IMR-90 (cell line): ENCODE results near the gene GRIK1. TPM values are rescaled to one million over a fixed set of nuclear protein-coding genes. Genes with fewer than 3 reads are reported as not detected.

Source experiments
- ATAC-seq: fragments of 200-7000 bp; cut with Tn5 transposase; 2 replicates; pipeline ENCODE4 v1.9.1; 2020; ENCODE audit warnings: low read depth, mild to moderate bottlenecking, moderate library complexity
- BruUV-seq: library from RNA; stranded (reverse); fragments of 400-500 nt; replicated peaks from 2 replicates; lab custom pipeline; 2021; lab: Mats Ljungman, UMichigan
- CTCF ChIA-PET: fragments of 300-600 bp; formaldehyde crosslinking; extraction: SDS; loops from one replicate; lab custom pipeline; 2021; ENCODE audit warnings: antibody characterized with exemption; lab: Yijun Ruan, JAX
- POLR2A ChIA-PET: fragments of 300-600 bp; sonication (Branson Sonifier 250); formaldehyde crosslinking; loops from one replicate; lab custom pipeline; 2022; ENCODE audit warnings: antibody characterized with exemption; ENCODE audit not compliant: unreplicated experiment; lab: Charles Lee
- DNase-seq: peaks from one replicate; pipeline ENCODE4 v3.0.0; 2013
- H2AFZ ChIP-seq: replicated peaks from 2 replicates; pipeline ENCODE3; 2013; ENCODE audit warnings: low read length, mild to moderate bottlenecking; ENCODE audit not compliant: poor library complexity
- H2AK5ac ChIP-seq: 2 replicates; pipeline ENCODE4 v1.6.1; 2013; ENCODE audit warnings: low read depth, low read length, inconsistent platforms
- H2AK9ac ChIP-seq: replicated peaks from 2 replicates; pipeline ENCODE3; 2013; ENCODE audit warnings: mild to moderate bottlenecking, low read depth, low read length, moderate library complexity; ENCODE audit not compliant: poor library complexity
- H2BK120ac ChIP-seq: 2 replicates; pipeline ENCODE4 v1.6.1; 2013; ENCODE audit warnings: low read depth, low read length, inconsistent platforms
- H2BK15ac ChIP-seq: 3 replicates; pipeline ENCODE4 v1.6.1; 2013; ENCODE audit warnings: low read depth, low read length, inconsistent platforms
- H2BK20ac ChIP-seq: 2 replicates; pipeline ENCODE4 v1.6.1; 2013; ENCODE audit warnings: low read depth, mild to moderate bottlenecking, inconsistent platforms, low read length, moderate library complexity
- H2BK5ac ChIP-seq: 2 replicates; pipeline ENCODE4 v1.6.1; 2013; ENCODE audit warnings: mild to moderate bottlenecking, low read depth, low read length, inconsistent platforms; ENCODE audit not compliant: poor library complexity, severe bottlenecking
- H3K14ac ChIP-seq: replicated peaks from 2 replicates; pipeline ENCODE4 v1.6.1; 2013; ENCODE audit warnings: low read depth, low read length, inconsistent platforms
- H3K18ac ChIP-seq: 2 replicates; pipeline ENCODE4 v1.6.1; 2013; ENCODE audit warnings: low read depth, low read length, control low read depth
- H3K23ac ChIP-seq: 2 replicates; pipeline ENCODE4 v1.6.1; 2013; ENCODE audit warnings: low read depth, low read length, inconsistent platforms
- H3K27ac ChIP-seq: 2 replicates; pipeline ENCODE4 v1.5.1; 2013; ENCODE audit warnings: mild to moderate bottlenecking, control low read depth, low read length; ENCODE audit not compliant: insufficient read depth
- H3K27me3 ChIP-seq: 2 replicates; pipeline ENCODE4 v1.6.1; 2013; ENCODE audit warnings: low read length; ENCODE audit not compliant: control insufficient read depth, insufficient read depth
- H3K36me3 ChIP-seq: 2 replicates; pipeline ENCODE4 v1.6.1; 2013; ENCODE audit warnings: low read length, mixed read lengths; ENCODE audit not compliant: control insufficient read depth, insufficient read depth
- H3K4ac ChIP-seq: 2 replicates; pipeline ENCODE4 v1.6.1; 2013; ENCODE audit warnings: low read depth, low read length, inconsistent platforms
- H3K4me1 ChIP-seq: 2 replicates; pipeline ENCODE4 v1.6.1; 2013; ENCODE audit warnings: low read length, mixed read lengths; ENCODE audit not compliant: control insufficient read depth, insufficient read depth
- H3K4me2 ChIP-seq: 2 replicates; pipeline ENCODE4 v1.6.1; 2013; ENCODE audit warnings: low read depth, mild to moderate bottlenecking, control low read depth, low read length, moderate library complexity
- H3K4me3 ChIP-seq: 2 replicates; pipeline ENCODE4 v1.5.1; 2013; ENCODE audit warnings: low read depth, mild to moderate bottlenecking, control low read depth, low read length, moderate library complexity; ENCODE audit not compliant: insufficient read depth
- H3K56ac ChIP-seq: 2 replicates; pipeline ENCODE4 v1.6.1; 2013; ENCODE audit warnings: low read length, inconsistent platforms; ENCODE audit not compliant: insufficient read depth; ENCODE audit errors: extremely low read depth
- H3K79me1 ChIP-seq, 2 experiments: 2 replicates each; pipeline ENCODE4 v1.6.1; 2013; ENCODE audit warnings: low read length in 2 of 2, inconsistent platforms in 1 of 2, low read depth in 1 of 2
- H3K9ac ChIP-seq: 2 replicates; pipeline ENCODE4 v1.6.1; 2013; ENCODE audit warnings: low read depth, low read length, control low read depth
- H3K9me1 ChIP-seq: 2 replicates; pipeline ENCODE4 v1.6.1; 2013; ENCODE audit warnings: low read length, inconsistent platforms; ENCODE audit not compliant: insufficient read depth
- H3K9me3 ChIP-seq: 2 replicates; pipeline ENCODE4 v1.6.1; 2013; ENCODE audit warnings: low read length; ENCODE audit not compliant: control insufficient read depth, insufficient read depth
- H4K20me1 ChIP-seq: 2 replicates; pipeline ENCODE4 v1.6.1; 2013; ENCODE audit warnings: low read length, inconsistent platforms; ENCODE audit not compliant: insufficient read depth
- H4K5ac ChIP-seq: 2 replicates; pipeline ENCODE4 v1.6.1; 2013; ENCODE audit warnings: mild to moderate bottlenecking, low read depth, low read length, control low read depth
- H4K8ac ChIP-seq, 2 experiments: 2 replicates each; pipeline ENCODE4 v1.6.1; 2013; ENCODE audit warnings: low read depth in 2 of 2, low read length in 2 of 2, control low read depth in 1 of 2, inconsistent platforms in 1 of 2
- H4K91ac ChIP-seq: 2 replicates; pipeline ENCODE4 v1.6.1; 2013; ENCODE audit warnings: low read depth, low read length, inconsistent platforms; ENCODE audit not compliant: insufficient read depth
- CHD1 ChIP-seq: IDR thresholded peaks from 2 replicates; pipeline ENCODE4 v1.6.1; 2012; ENCODE audit warnings: low read depth, low read length, improper control_type of control experiment
- FOS ChIP-seq: fragments of 150-350 bp; IDR thresholded peaks from 2 replicates; pipeline ENCODE4 v1.6.1; 2016; ENCODE audit warnings: low read depth, low read length
- MAFK ChIP-seq: IDR thresholded peaks from 2 replicates; pipeline ENCODE4 v1.6.1; 2012; ENCODE audit warnings: low read depth, low read length, improper control_type of control experiment
- MAZ ChIP-seq: IDR thresholded peaks from 2 replicates; pipeline ENCODE4 v1.6.1; 2012; ENCODE audit warnings: low read depth, mild to moderate bottlenecking, low read length, improper control_type of control experiment, moderate library complexity, borderline replicate concordance
- MXI1 ChIP-seq: IDR thresholded peaks from 2 replicates; pipeline ENCODE4 v1.6.1; 2012; ENCODE audit warnings: low read depth, mild to moderate bottlenecking, low read length, moderate library complexity, borderline replicate concordance
- NFE2L2 ChIP-seq: fragments of 150-350 bp; IDR thresholded peaks from 2 replicates; pipeline ENCODE4 v1.6.1; 2016; ENCODE audit warnings: low read depth, mild to moderate bottlenecking, low read length
- POLR2A ChIP-seq: IDR thresholded peaks from 2 replicates; pipeline ENCODE4 v1.6.1; 2012; ENCODE audit warnings: mild to moderate bottlenecking, low read depth, low read length
- RCOR1 ChIP-seq: IDR thresholded peaks from 2 replicates; pipeline ENCODE4 v1.6.1; 2012; ENCODE audit warnings: mild to moderate bottlenecking, low read length, improper control_type of control experiment; ENCODE audit not compliant: insufficient replicate concordance
- RFX5 ChIP-seq: IDR thresholded peaks from 2 replicates; pipeline ENCODE4 v1.8.0; 2012; ENCODE audit warnings: low read depth, mild to moderate bottlenecking, low read length, moderate library complexity
- SMC3 ChIP-seq: fragments of 150-350 bp; IDR thresholded peaks from 2 replicates; pipeline ENCODE4 v1.6.1; 2016; ENCODE audit warnings: low read depth, mild to moderate bottlenecking, antibody characterized with exemption, low read length, moderate library complexity
- WGBS, 2 experiments: methylation state at CpG; one replicate each; pipeline versions ENCODE4 v1.1.5 to v1.1.7; 2013; ENCODE audit warnings: missing lambda C conversion rate in 2 of 2; ENCODE audit not compliant: insufficient read length in 1 of 2; ENCODE audit errors: extremely low coverage in 2 of 2; 5-methylcytosine and 5-hydroxymethylcytosine counted together
- dilution Hi-C: fragments of 300-500 bp; cut with HindIII; formaldehyde crosslinking; loops from one replicate; pipeline ENCODE4 v1.14.3; 2018; ENCODE audit warnings: low sequenced_read_pairs; ENCODE audit not compliant: unreplicated experiment
- in situ Hi-C: fragments of 300-500 bp; cut with MboI; formaldehyde crosslinking; loops from 3 replicates; pipeline ENCODE4 v1.14.3; 2019; ENCODE audit warnings: low sequenced_read_pairs, inconsistent platforms, mixed read lengths
- intact Hi-C: fragments of 100-400 bp; cut with micrococcal nuclease; formaldehyde crosslinking; loops from 2 replicates; pipeline ENCODE4 v1.10.0; 2022
- polyA plus RNA-seq, 3 experiments: library from polyadenylated mRNA; depleted of rRNA; stranded (reverse); fragments of >200 nt; gene quantifications; 2 replicates each; pipeline ENCODE4 v1.2.3, GENCODE V29; 2012; ENCODE audit warnings: low replicate concordance in 1 of 3
- total RNA-seq: library from RNA; depleted of rRNA; stranded (reverse); fragments of >200 nt; gene quantifications from 2 replicates; pipeline ENCODE4 v1.2.3, GENCODE V29; 2012
- TF ChIP-seq, protein P1 (sequence below): fragments of 150-350 bp; IDR thresholded peaks from 2 replicates; pipeline ENCODE4 v1.6.1; 2017; ENCODE audit warnings: mild to moderate bottlenecking, antibody characterized with exemption, low read length, low read depth

GRIK1 gene
- total and polyA plus RNA-seq, 2 of the 4 experiments (the other 2 are of a cell fraction): not detected

DNA sequence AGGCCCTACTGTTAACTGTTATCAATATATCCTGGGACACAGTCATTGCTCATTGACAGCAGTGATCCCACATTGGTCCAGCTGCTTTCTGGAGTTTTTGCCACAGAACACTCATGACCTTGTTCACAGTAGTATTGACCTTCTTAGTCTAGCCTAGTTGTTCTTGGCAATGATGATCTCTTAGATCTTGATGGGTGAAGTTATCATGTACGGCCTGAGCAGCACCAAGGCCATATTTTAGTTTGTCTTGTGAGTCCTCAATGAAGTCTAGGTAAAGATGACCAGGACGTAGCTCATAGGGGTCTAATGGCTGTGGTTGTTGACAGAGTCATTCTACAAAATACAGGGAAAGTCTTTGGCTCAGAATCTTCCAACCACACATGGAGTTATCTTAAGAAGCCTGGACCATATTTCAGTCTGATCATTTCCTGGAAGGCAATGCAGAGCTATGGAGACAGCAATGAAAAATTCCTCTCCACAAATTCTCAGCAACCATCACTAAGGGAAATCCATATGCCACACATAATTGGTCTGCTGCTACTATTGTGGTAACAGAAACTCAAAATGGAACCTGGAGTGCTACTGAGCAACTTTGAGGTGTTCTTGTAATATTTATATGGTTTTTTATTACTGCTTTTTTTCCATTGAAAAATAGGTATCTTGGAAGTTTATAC, 279.6 kb downstream of the GRIK1 start:
- Histone ChIP-seq H3K36me3 (no peaks in the 10 kb centered on the region), H3K23ac (no peak overlapping the region), H3K14ac (no peak overlapping the region), H3K79me1 (no peaks in the 10 kb centered on the region), H4K91ac (no peak overlapping the region), H4K20me1 (no peaks in the 10 kb centered on the region), H3K9ac (no peak overlapping the region), H3K4me2 (no peak overlapping the region), H2AK5ac (no peak overlapping the region), H3K9me3 (no peaks in the 10 kb centered on the region), H3K18ac (no peak overlapping the region), H2AFZ (no peak overlapping the region), H3K4me1 (peaks cover 3% of the 10 kb centered on the region; the same call in 1 of the 2 replicates), H3K4me3 (no peak overlapping the region), H3K27ac (no peak overlapping the region), H2BK15ac (no peak overlapping the region), H2BK20ac (no peak overlapping the region), H2BK5ac (no peak overlapping the region), H3K9me1 (no peaks in the 10 kb centered on the region), H4K5ac (no peak overlapping the region), H3K4ac (no peak overlapping the region), H4K8ac (no peak overlapping the region), H3K27me3 (no peaks in the 10 kb centered on the region), H2BK120ac (no peak overlapping the region), H3K56ac (no peak overlapping the region), H2AK9ac (no peak overlapping the region)
- TF ChIP-seq MXI1: no peak
- no peak for TF ChIP-seq MAZ
- TF ChIP-seq, protein P1, sequence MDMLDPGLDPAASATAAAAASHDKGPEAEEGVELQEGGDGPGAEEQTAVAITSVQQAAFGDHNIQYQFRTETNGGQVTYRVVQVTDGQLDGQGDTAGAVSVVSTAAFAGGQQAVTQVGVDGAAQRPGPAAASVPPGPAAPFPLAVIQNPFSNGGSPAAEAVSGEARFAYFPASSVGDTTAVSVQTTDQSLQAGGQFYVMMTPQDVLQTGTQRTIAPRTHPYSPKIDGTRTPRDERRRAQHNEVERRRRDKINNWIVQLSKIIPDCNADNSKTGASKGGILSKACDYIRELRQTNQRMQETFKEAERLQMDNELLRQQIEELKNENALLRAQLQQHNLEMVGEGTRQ: no peak
- TF ChIP-seq SMC3: no peak
- TF ChIP-seq RFX5: no peak
- no peak for TF ChIP-seq POLR2A
- TF ChIP-seq CHD1: no peak
- TF ChIP-seq RCOR1: no peak
- no peak for TF ChIP-seq FOS
- TF ChIP-seq MAFK: no peak
- TF ChIP-seq NFE2L2: no peak
- WGBS, 2 experiments: no CpG with 5 or more reads among the region's 2 CpGs
- intact Hi-C loops (no loop called here), in situ Hi-C loops (no loop called here), dilution Hi-C loops (no loop called here)
- DNase-seq (no peak), ATAC-seq (no peak)
- no TSS peak for BruUV-seq
- ChIA-PET POLR2A (no interaction called here), CTCF (no interaction called here)
